Liver (tissue), 9 donors: ENCODE data around the gene TENT4B. TPM values are rescaled to one million over a fixed set of nuclear protein-coding genes. Genes with fewer than 3 reads are reported as not detected.

ENCODE experiments used
- DNase-seq: peaks from one replicate; pipeline ENCODE4 v3.0.0-alpha.2; 2017; ENCODE audit warnings: low spot score
- H3K27ac ChIP-seq, 2 donors: one replicate each; pipeline ENCODE4 v1.7.0; 2013; ENCODE audit warnings: inconsistent platforms in 2 of 2, low read length in 2 of 2, control low read depth in 1 of 2, low read depth in 1 of 2, mild to moderate bottlenecking in 1 of 2
- H3K27me3 ChIP-seq, 4 donors: one replicate each; pipeline versions ENCODE4 v1.6.1 to v1.7.0; 2013; ENCODE audit warnings: low read length in 3 of 4, inconsistent platforms in 1 of 4, mild to moderate bottlenecking in 1 of 4, moderate library complexity in 1 of 4; ENCODE audit not compliant: control insufficient read depth in 4 of 4, insufficient read depth in 4 of 4
- H3K36me3 ChIP-seq, 4 donors: one replicate each; pipeline versions ENCODE4 v1.6.1 to v1.7.0; 2013; ENCODE audit warnings: low read length in 3 of 4, mild to moderate bottlenecking in 3 of 4, low read depth in 1 of 4, moderate library complexity in 1 of 4; ENCODE audit not compliant: control insufficient read depth in 4 of 4, insufficient read depth in 3 of 4
- H3K4me1 ChIP-seq, 4 donors: one replicate each; pipeline versions ENCODE4 v1.6.1 to v1.7.0; 2013; ENCODE audit warnings: low read length in 3 of 4, mild to moderate bottlenecking in 3 of 4, moderate library complexity in 1 of 4; ENCODE audit not compliant: control insufficient read depth in 4 of 4, insufficient read depth in 4 of 4
- H3K4me3 ChIP-seq, 3 donors: one replicate each; pipeline versions ENCODE4 v1.6.1 to v1.7.0; 2013; ENCODE audit warnings: low read length in 3 of 3, control low read depth in 1 of 3, low read depth in 1 of 3, mild to moderate bottlenecking in 1 of 3
- H3K9ac ChIP-seq, 2 donors: one replicate each; pipeline ENCODE4 v1.7.0; 2013; ENCODE audit warnings: low read length in 2 of 2, mild to moderate bottlenecking in 2 of 2, moderate library complexity in 2 of 2, control low read depth in 1 of 2, low read depth in 1 of 2
- H3K9me3 ChIP-seq, 4 donors: one replicate each; pipeline versions ENCODE4 v1.6.1 to v1.7.0; 2013; ENCODE audit warnings: low read length in 3 of 4; ENCODE audit not compliant: control insufficient read depth in 4 of 4
- ATF3 ChIP-seq: IDR thresholded peaks from 2 replicates; pipeline ENCODE4 v1.6.1; 2016; ENCODE audit warnings: antibody characterized with exemption
- CTCF ChIP-seq: fragments of 150-350 bp; IDR thresholded peaks from 2 replicates; pipeline ENCODE4 v1.5.1; 2017; ENCODE audit warnings: improper control_type of control experiment, low read depth, low read length; ENCODE audit not compliant: missing input control
- EGR1 ChIP-seq, 2 donors: IDR thresholded peaks; 2 replicates each; pipeline ENCODE4 v1.6.1; 2016 to 2018; ENCODE audit warnings: antibody characterized with exemption in 2 of 2, low read depth in 2 of 2
- FOXA1 ChIP-seq: IDR thresholded peaks from 2 replicates; pipeline ENCODE4 v1.6.1; 2016; ENCODE audit warnings: antibody characterized with exemption
- FOXA2 ChIP-seq: IDR thresholded peaks from 2 replicates; pipeline ENCODE4 v1.6.1; 2016; ENCODE audit warnings: antibody characterized with exemption
- GABPA ChIP-seq, 2 donors: IDR thresholded peaks in 1 of 2; conservative IDR thresholded peaks in 1 of 2; 2 replicates each; pipeline ENCODE4 v1.6.1; 2016; ENCODE audit warnings: antibody characterized with exemption in 2 of 2, mild to moderate bottlenecking in 1 of 2, moderate library complexity in 1 of 2
- HNF4A ChIP-seq, 2 donors: conservative IDR thresholded peaks; 2 replicates each; pipeline ENCODE4 v1.6.1; 2016; ENCODE audit warnings: antibody characterized with exemption in 2 of 2, mild to moderate bottlenecking in 2 of 2
- HNF4G ChIP-seq: IDR thresholded peaks from 2 replicates; pipeline ENCODE4 v1.6.1; 2016; ENCODE audit warnings: antibody characterized with exemption
- JUND ChIP-seq, 2 donors: IDR thresholded peaks; 2 replicates each; pipeline ENCODE4 v1.6.1; 2016; ENCODE audit warnings: antibody characterized with exemption in 2 of 2
- MAX ChIP-seq: IDR thresholded peaks from 2 replicates; pipeline ENCODE4 v1.6.1; 2016; ENCODE audit warnings: antibody characterized with exemption
- NR2F2 ChIP-seq: IDR thresholded peaks from 2 replicates; pipeline ENCODE4 v1.6.1; 2016; ENCODE audit warnings: antibody characterized with exemption
- RAD21 ChIP-seq, 2 donors: IDR thresholded peaks; 2 replicates each; pipeline ENCODE4 v1.6.1; 2016; ENCODE audit warnings: antibody characterized with exemption in 2 of 2, mild to moderate bottlenecking in 2 of 2
- REST ChIP-seq: IDR thresholded peaks from 2 replicates; pipeline ENCODE4 v1.6.1; 2016; ENCODE audit warnings: antibody characterized with exemption, mild to moderate bottlenecking
- RXRA ChIP-seq, 2 donors: IDR thresholded peaks; 2 replicates each; pipeline ENCODE4 v1.6.1; 2017 to 2018; ENCODE audit warnings: antibody characterized with exemption in 2 of 2, mild to moderate bottlenecking in 1 of 2
- SP1 ChIP-seq: IDR thresholded peaks from 2 replicates; pipeline ENCODE4 v1.6.1; 2018; ENCODE audit warnings: antibody characterized with exemption, mild to moderate bottlenecking
- TAF1 ChIP-seq: conservative IDR thresholded peaks from 2 replicates; pipeline ENCODE4 v1.6.1; 2016; ENCODE audit warnings: antibody characterized with exemption, mild to moderate bottlenecking
- YY1 ChIP-seq: IDR thresholded peaks from 2 replicates; pipeline ENCODE4 v1.6.1; 2016; ENCODE audit warnings: antibody characterized with exemption, mild to moderate bottlenecking
- ZBTB33 ChIP-seq: IDR thresholded peaks from 2 replicates; pipeline ENCODE4 v1.6.1; 2016; ENCODE audit warnings: antibody characterized with exemption
- WGBS: extraction: QIAGEN DNeasy Blood & Tissue Kit; methylation state at CpG from one replicate; pipeline ENCODE4 v1.1.7; 2013; 5-methylcytosine and 5-hydroxymethylcytosine counted together
- polyA plus RNA-seq, 2 donors: library from polyadenylated mRNA; stranded (reverse) in 1 of 2; unstranded in 1 of 2; fragments of 200-250 nt in 1 of 2; fragments of >200 nt in 1 of 2; fragmentation: Nextera tagmentation in 1 of 2; extraction: Ambion mirVana in 1 of 2; gene quantifications; one replicate each; pipeline versions ENCODE4 v1.2.1 to v1.2.3, GENCODE V29; 2013 to 2015
- total RNA-seq, 2 donors: library from RNA; depleted of rRNA; stranded (reverse); fragments of >200 nt; gene quantifications; one replicate each; pipeline ENCODE4 v1.2.3, GENCODE V29; 2014
- donor health status: healthy.
- donor health status: healthy.
- donor health status: healthy.
- donor health status: healthy.
- donor health status: healthy.

The TENT4B gene
- total and polyA plus RNA-seq, 4 donors: 4.2 to 10.8 (median 7.9) TPM

GRCh38 chr16:50219402-50219975 is 66.4 kb downstream of the TENT4B start:
- H3K9ac ChIP-seq: no peak overlapping the region
- DNase-seq: no peak
- WGBS: 98% methylated on average over 4 of the region's 4 CpGs
- H3K27me3 ChIP-seq: no peaks in the 10 kb centered on the region
- no peak overlapping the region for H3K27ac ChIP-seq
- H3K4me3 ChIP-seq: no peak overlapping the region
- no peak for TF ChIP-seq HNF4G
- no peak for TF ChIP-seq ATF3
- TF ChIP-seq RAD21 (IDR thresholded peaks at IDR 0.05): no peak
- no peak for TF ChIP-seq CTCF
- no peak for TF ChIP-seq REST
- no peak for TF ChIP-seq FOXA2
- TF ChIP-seq YY1: no peak
- no peak for TF ChIP-seq RXRA (IDR thresholded peaks at IDR 0.05)
- TF ChIP-seq NR2F2: no peak
- no peak for TF ChIP-seq ZBTB33
- no peak for TF ChIP-seq EGR1 (IDR thresholded peaks at IDR 0.05; ENCODE audit: low read depth in 2 of 2)
- TF ChIP-seq SP1: no peak
- no peak for TF ChIP-seq HNF4A (conservative IDR thresholded peaks at IDR 0.05)
- TF ChIP-seq TAF1: no peak
- TF ChIP-seq GABPA (IDR thresholded peaks at IDR 0.05 in 1 of 2, conservative IDR thresholded peaks at IDR 0.05 in 1 of 2): no peak
- no peak for TF ChIP-seq MAX
- no peak for TF ChIP-seq FOXA1
- TF ChIP-seq JUND (IDR thresholded peaks at IDR 0.05): no peak
- H3K4me1 ChIP-seq: no peaks in the 10 kb centered on the region
- H3K36me3 ChIP-seq: peaks cover 1 to 53% (median 44%) of the 10 kb centered on the region in 4 donors
- H3K9me3 ChIP-seq: no peaks in the 10 kb centered on the region
